HepG2 (cell line): ENCODE data around the gene ABCG2. TPM values are rescaled to one million over a fixed set of nuclear protein-coding genes. Genes with fewer than 3 reads are reported as not detected.

ENCODE experiments used
- JUND ChIP-seq: sonication (generic); formaldehyde crosslinking; IDR thresholded peaks from 2 replicates; pipeline ENCODE4 v1.8.0; 2022; ENCODE audit warnings: mild to moderate bottlenecking, missing genetic modification reagents
- KDM6A ChIP-seq: IDR thresholded peaks from 2 replicates; pipeline ENCODE4 v1.6.1; 2016; ENCODE audit warnings: low read depth
- MATR3 ChIP-seq: sonication (generic); formaldehyde crosslinking; IDR thresholded peaks from 2 replicates; pipeline ENCODE4 v1.4.0; 2020; ENCODE audit warnings: missing genetic modification reagents
- MED1 ChIP-seq: sonication (generic); formaldehyde crosslinking; IDR thresholded peaks from 2 replicates; pipeline ENCODE4 v1.4.0; 2020; ENCODE audit warnings: missing genetic modification reagents
- RAD51 ChIP-seq: fragments of 450-650 bp; IDR thresholded peaks from 2 replicates; pipeline ENCODE4 v1.6.1; 2016; ENCODE audit warnings: borderline replicate concordance
- RBFOX2 ChIP-seq: fragments of 200-400 bp; formaldehyde crosslinking; IDR thresholded peaks from 2 replicates; pipeline ENCODE4 v1.6.1; 2017; ENCODE audit warnings: low read depth, mild to moderate bottlenecking, low read length
- RBM22 ChIP-seq: fragments of 200-400 bp; formaldehyde crosslinking; optimal IDR thresholded peaks from 2 replicates; pipeline ENCODE3; 2017; ENCODE audit warnings: mild to moderate bottlenecking, low read length, moderate library complexity
- SIX4 ChIP-seq: sonication (generic); formaldehyde crosslinking; IDR thresholded peaks from 2 replicates; pipeline ENCODE4 v1.4.0; 2020; ENCODE audit warnings: missing genetic modification reagents
- TBX3 ChIP-seq: fragments of 450-650 bp; IDR thresholded peaks from 2 replicates; pipeline ENCODE4 v1.6.1; 2017; ENCODE audit warnings: antibody characterized with exemption, mild to moderate bottlenecking, inconsistent platforms, borderline replicate concordance
- THAP11 ChIP-seq: IDR thresholded peaks from 2 replicates; pipeline ENCODE4 v1.6.1; 2016; ENCODE audit warnings: missing biosample characterization, missing genetic modification reagents
- ZEB1 ChIP-seq: IDR thresholded peaks from 2 replicates; pipeline ENCODE4 v1.6.1; 2012; ENCODE audit warnings: mild to moderate bottlenecking, low read depth, inconsistent platforms; ENCODE audit not compliant: insufficient replicate concordance
- ZNF207 ChIP-seq: fragments of 450-650 bp; IDR thresholded peaks from 2 replicates; pipeline ENCODE4 v1.6.1; 2016; ENCODE audit warnings: antibody characterized with exemption, borderline replicate concordance
- ZNF792 ChIP-seq: IDR thresholded peaks from 2 replicates; pipeline ENCODE4 v1.6.1; 2016
- polyA plus RNA-seq, 8 experiments: library from polyadenylated mRNA; depleted of rRNA in 3 of 8; stranded (reverse) in 7 of 8; unstranded in 1 of 8; fragments of >200 nt; fragmentation: Illumina TruSeq in 4 of 8; extraction: Trizol in 4 of 8; gene quantifications; 2 replicates each; pipeline versions ENCODE4 v1.2.1 to v1.2.3, GENCODE V29; 2011 to 2016; ENCODE audit warnings: low read depth in 4 of 8, missing spikeins in 1 of 8, mixed read lengths in 1 of 8; ENCODE audit not compliant: insufficient read depth in 1 of 8
- total RNA-seq, 5 experiments: library from RNA; depleted of rRNA; stranded (reverse); fragments of >200 nt; fragmentation: Illumina TruSeq; extraction: Trizol; gene quantifications; 2 replicates each; pipeline ENCODE4 v1.2.3, GENCODE V29; 2016; ENCODE audit warnings: low read depth in 1 of 5
- TF ChIP-seq, protein P1 (sequence below), 2 experiments: sonication (generic) in 1 of 2; formaldehyde crosslinking in 1 of 2; IDR thresholded peaks; 2 replicates each; pipeline versions ENCODE4 v1.4.0 to v1.6.1; 2018 to 2020; ENCODE audit warnings: missing genetic modification reagents in 2 of 2, borderline replicate concordance in 1 of 2, low read depth in 1 of 2, mild to moderate bottlenecking in 1 of 2, missing biosample characterization in 1 of 2
- TF ChIP-seq, protein P2 (sequence below): sonication (generic); formaldehyde crosslinking; IDR thresholded peaks from 2 replicates; pipeline ENCODE4 v1.8.0; 2022; ENCODE audit warnings: low read depth, missing genetic modification reagents
- TF ChIP-seq, protein P3 (sequence below): sonication (generic); formaldehyde crosslinking; IDR thresholded peaks from 2 replicates; pipeline ENCODE4 v1.5.1; 2020; ENCODE audit warnings: missing genetic modification reagents, mild to moderate bottlenecking, borderline replicate concordance
- TF ChIP-seq, protein P4 (sequence below), 2 experiments: fragments of 450-650 bp in 1 of 2; sonication (generic) in 1 of 2; formaldehyde crosslinking; IDR thresholded peaks; 2 replicates each; pipeline versions ENCODE4 v1.5.0 to v1.8.0; 2020 to 2022; ENCODE audit warnings: mild to moderate bottlenecking in 1 of 2, missing genetic modification reagents in 1 of 2
- TF ChIP-seq, protein P5 (sequence below): sonication (generic); formaldehyde crosslinking; IDR thresholded peaks from 2 replicates; pipeline ENCODE4 v1.9.0; 2021; ENCODE audit warnings: missing genetic modification reagents, borderline replicate concordance
- TF ChIP-seq, protein P6 (sequence below): sonication (generic); formaldehyde crosslinking; IDR thresholded peaks from 2 replicates; pipeline ENCODE4 v1.4.0; 2020; ENCODE audit warnings: mild to moderate bottlenecking, missing genetic modification reagents

Gene ABCG2
- total and polyA plus RNA-seq, 2 of the 13 experiments (the other 11 are each of a cell fraction or from before 2014, with no cell fraction given): 10.0 to 15.7 TPM

DNA sequence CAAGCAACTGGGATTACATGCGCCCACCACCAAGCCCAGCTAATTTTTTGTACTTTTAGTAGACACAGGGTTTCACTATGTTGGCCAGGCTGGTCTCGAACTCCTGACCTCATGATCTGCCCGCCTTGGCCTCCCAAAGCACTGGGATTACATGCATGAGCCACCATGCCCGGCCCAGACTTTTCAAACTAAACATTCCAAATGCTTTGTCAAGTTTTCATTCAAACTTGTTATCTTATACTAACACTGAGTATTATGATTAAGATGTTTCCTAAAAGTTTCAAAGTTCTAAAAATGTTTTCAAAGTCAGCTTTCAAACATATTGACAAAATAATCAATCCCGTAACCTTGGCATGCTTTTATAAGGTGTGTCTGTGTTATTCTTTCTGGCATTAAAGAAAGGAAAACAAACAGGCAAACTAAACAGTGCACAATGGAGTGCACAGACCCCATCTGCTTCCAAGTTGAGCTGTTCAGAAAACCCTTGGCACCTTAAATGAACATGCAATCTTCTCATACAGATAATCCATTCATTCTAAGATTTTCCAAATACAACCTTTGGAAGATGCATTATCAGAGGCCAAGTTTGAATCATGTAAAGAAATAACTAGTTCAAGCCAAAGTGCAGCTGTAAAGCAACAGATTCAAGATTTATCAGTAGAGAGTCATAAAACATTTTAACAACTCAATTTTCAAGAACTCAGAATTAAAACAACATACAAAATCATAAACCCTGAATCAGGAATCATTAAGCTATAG is 49.1 kb downstream of the ABCG2 start (continued):
- TF ChIP-seq, protein P1, sequence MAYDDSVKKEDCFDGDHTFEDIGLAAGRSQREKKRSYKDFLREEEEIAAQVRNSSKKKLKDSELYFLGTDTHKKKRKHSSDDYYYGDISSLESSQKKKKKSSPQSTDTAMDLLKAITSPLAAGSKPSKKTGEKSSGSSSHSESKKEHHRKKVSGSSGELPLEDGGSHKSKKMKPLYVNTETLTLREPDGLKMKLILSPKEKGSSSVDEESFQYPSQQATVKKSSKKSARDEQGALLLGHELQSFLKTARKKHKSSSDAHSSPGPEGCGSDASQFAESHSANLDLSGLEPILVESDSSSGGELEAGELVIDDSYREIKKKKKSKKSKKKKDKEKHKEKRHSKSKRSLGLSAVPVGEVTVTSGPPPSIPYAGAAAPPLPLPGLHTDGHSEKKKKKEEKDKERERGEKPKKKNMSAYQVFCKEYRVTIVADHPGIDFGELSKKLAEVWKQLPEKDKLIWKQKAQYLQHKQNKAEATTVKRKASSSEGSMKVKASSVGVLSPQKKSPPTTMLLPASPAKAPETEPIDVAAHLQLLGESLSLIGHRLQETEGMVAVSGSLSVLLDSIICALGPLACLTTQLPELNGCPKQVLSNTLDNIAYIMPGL (CRISPR knock-in tag; IDR thresholded peaks at IDR 0.05; ENCODE audit: borderline replicate concordance in 1 of 2, low read depth in 1 of 2): no peak
- TF ChIP-seq, protein P2, sequence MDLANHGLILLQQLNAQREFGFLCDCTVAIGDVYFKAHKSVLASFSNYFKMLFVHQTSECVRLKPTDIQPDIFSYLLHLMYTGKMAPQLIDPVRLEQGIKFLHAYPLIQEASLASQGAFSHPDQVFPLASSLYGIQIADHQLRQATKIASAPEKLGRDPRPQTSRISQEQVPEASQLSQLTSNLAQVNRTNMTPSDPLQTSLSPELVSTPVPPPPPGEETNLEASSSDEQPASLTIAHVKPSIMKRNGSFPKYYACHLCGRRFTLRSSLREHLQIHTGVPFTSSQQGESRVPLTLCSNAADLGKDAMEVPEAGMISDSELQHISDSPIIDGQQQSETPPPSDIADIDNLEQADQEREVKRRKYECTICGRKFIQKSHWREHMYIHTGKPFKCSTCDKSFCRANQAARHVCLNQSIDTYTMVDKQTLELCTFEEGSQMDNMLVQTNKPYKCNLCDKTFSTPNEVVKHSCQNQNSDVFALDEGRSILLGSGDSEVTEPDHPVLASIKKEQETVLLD: no peak
- TF ChIP-seq, protein P3, sequence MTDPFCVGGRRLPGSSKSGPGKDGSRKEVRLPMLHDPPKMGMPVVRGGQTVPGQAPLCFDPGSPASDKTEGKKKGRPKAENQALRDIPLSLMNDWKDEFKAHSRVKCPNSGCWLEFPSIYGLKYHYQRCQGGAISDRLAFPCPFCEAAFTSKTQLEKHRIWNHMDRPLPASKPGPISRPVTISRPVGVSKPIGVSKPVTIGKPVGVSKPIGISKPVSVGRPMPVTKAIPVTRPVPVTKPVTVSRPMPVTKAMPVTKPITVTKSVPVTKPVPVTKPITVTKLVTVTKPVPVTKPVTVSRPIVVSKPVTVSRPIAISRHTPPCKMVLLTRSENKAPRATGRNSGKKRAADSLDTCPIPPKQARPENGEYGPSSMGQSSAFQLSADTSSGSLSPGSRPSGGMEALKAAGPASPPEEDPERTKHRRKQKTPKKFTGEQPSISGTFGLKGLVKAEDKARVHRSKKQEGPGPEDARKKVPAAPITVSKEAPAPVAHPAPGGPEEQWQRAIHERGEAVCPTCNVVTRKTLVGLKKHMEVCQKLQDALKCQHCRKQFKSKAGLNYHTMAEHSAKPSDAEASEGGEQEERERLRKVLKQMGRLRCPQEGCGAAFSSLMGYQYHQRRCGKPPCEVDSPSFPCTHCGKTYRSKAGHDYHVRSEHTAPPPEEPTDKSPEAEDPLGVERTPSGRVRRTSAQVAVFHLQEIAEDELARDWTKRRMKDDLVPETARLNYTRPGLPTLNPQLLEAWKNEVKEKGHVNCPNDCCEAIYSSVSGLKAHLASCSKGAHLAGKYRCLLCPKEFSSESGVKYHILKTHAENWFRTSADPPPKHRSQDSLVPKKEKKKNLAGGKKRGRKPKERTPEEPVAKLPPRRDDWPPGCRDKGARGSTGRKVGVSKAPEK (CRISPR knock-in tag): no peak; the same call in 1 of the 2 replicates
- TF ChIP-seq, protein P4, sequence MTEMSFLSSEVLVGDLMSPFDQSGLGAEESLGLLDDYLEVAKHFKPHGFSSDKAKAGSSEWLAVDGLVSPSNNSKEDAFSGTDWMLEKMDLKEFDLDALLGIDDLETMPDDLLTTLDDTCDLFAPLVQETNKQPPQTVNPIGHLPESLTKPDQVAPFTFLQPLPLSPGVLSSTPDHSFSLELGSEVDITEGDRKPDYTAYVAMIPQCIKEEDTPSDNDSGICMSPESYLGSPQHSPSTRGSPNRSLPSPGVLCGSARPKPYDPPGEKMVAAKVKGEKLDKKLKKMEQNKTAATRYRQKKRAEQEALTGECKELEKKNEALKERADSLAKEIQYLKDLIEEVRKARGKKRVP (CRISPR knock-in tag; IDR thresholded peaks at IDR 0.05): no peak
- TF ChIP-seq, protein P5, sequence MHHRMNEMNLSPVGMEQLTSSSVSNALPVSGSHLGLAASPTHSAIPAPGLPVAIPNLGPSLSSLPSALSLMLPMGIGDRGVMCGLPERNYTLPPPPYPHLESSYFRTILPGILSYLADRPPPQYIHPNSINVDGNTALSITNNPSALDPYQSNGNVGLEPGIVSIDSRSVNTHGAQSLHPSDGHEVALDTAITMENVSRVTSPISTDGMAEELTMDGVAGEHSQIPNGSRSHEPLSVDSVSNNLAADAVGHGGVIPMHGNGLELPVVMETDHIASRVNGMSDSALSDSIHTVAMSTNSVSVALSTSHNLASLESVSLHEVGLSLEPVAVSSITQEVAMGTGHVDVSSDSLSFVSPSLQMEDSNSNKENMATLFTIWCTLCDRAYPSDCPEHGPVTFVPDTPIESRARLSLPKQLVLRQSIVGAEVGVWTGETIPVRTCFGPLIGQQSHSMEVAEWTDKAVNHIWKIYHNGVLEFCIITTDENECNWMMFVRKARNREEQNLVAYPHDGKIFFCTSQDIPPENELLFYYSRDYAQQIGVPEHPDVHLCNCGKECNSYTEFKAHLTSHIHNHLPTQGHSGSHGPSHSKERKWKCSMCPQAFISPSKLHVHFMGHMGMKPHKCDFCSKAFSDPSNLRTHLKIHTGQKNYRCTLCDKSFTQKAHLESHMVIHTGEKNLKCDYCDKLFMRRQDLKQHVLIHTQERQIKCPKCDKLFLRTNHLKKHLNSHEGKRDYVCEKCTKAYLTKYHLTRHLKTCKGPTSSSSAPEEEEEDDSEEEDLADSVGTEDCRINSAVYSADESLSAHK (CRISPR knock-in tag): no peak
- TF ChIP-seq, protein P6, sequence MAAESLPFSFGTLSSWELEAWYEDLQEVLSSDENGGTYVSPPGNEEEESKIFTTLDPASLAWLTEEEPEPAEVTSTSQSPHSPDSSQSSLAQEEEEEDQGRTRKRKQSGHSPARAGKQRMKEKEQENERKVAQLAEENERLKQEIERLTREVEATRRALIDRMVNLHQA (CRISPR knock-in tag): no peak
- TF ChIP-seq SIX4: 0 out of 2 replicates have a peak, but pooled peaks have one; percentile 49
- TF ChIP-seq JUND (CRISPR knock-in tag): peak; percentile 51; the same call in 1 of the 2 replicates
- TF ChIP-seq RAD51: no peak
- TF ChIP-seq ZNF207: no peak
- no peak for TF ChIP-seq MATR3
- TF ChIP-seq THAP11 (CRISPR knock-in tag): peak; percentile 53; the same call in 1 of the 2 replicates
- TF ChIP-seq RBFOX2: no peak
- no peak for TF ChIP-seq RBM22
- peak; percentile 77 for TF ChIP-seq MED1 (CRISPR knock-in tag)
- peak; percentile 70; the same call in 1 of the 2 replicates for TF ChIP-seq TBX3
- TF ChIP-seq ZNF792 (CRISPR knock-in tag): 0 out of 2 replicates have a peak, but pooled peaks have one; percentile 22
- TF ChIP-seq ZEB1: peak; percentile 38
- no peak; the same call in 1 of the 2 replicates for TF ChIP-seq KDM6A (CRISPR knock-in tag)
